ENCODE measurements around the gene SLC12A7. TPM values are rescaled to one million over a fixed set of nuclear protein-coding genes. Genes with fewer than 3 reads are reported as not detected.

SLC12A7 gene
- total RNA-seq, 1 donor from 2014 or later: 80.8 TPM

DNA sequence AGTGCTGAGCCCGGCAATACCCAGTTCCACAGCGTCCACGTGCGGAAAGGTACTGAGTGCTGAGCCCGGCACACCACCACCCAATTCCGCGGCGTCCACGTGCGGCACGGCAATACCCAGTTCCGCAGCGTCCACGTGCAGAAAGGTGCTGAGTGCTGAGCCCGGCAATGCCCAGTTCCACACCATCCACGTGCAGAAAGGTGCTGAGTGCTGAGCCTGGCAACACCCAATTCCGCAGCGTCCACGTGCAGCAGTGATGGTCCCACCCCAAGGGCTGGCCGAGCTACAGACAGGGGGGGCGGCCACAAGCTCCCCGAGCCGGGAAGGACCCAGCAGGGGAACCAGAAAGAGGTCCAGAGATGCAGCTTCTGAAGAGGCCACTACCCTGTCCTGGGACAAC, 20.2 kb downstream of the SLC12A7 start:
- H3K27ac Mint-ChIP-seq: no peak overlapping the region
- no peak for DNase-seq (ENCODE audit: low spot score, unreplicated experiment)
- H3K4me3 Mint-ChIP-seq (ENCODE audit: low read depth): no peak overlapping the region
- peaks cover 9% of the 10 kb centered on the region for H3K36me3 Mint-ChIP-seq (ENCODE audit: insufficient read depth)
- H3K9me3 Mint-ChIP-seq (ENCODE audit: low read depth): no peaks in the 10 kb centered on the region
- TF ChIP-seq, protein P1, sequence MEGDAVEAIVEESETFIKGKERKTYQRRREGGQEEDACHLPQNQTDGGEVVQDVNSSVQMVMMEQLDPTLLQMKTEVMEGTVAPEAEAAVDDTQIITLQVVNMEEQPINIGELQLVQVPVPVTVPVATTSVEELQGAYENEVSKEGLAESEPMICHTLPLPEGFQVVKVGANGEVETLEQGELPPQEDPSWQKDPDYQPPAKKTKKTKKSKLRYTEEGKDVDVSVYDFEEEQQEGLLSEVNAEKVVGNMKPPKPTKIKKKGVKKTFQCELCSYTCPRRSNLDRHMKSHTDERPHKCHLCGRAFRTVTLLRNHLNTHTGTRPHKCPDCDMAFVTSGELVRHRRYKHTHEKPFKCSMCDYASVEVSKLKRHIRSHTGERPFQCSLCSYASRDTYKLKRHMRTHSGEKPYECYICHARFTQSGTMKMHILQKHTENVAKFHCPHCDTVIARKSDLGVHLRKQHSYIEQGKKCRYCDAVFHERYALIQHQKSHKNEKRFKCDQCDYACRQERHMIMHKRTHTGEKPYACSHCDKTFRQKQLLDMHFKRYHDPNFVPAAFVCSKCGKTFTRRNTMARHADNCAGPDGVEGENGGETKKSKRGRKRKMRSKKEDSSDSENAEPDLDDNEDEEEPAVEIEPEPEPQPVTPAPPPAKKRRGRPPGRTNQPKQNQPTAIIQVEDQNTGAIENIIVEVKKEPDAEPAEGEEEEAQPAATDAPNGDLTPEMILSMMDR (IDR thresholded peaks at IDR 0.05; ENCODE audit: unreplicated experiment): no peak
- no peaks in the 10 kb centered on the region for H3K27me3 Mint-ChIP-seq
- peaks cover 2% of the 10 kb centered on the region for H3K4me1 Mint-ChIP-seq (ENCODE audit: low read depth)

DNA sequence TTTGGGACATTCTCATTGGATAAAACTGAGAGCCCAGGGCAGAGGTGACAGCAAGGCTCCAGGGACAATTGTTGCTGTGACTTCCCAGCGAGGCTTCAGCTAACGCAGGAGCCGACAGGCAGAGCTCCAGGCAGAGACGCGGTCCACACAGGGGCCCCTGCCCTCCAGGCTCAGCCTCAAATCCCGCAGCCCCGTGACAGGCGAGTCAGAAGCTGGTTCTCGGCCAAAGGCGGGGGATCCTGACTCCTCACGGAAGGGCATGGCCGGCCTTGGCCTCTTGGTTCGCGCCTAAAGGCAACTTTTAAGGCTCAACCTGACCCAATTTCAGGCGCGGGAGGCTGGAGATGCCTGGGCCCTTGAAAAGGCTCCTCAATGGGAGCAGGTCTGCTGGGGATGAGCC, 21.3 kb downstream of the SLC12A7 start:
- H3K27ac Mint-ChIP-seq: no peak overlapping the region
- H3K4me1 Mint-ChIP-seq (ENCODE audit: low read depth): no peaks in the 10 kb centered on the region
- no peaks in the 10 kb centered on the region for H3K27me3 Mint-ChIP-seq
- DNase-seq (ENCODE audit: low spot score, unreplicated experiment): no peak
- TF ChIP-seq, protein P1 (IDR thresholded peaks at IDR 0.05; ENCODE audit: unreplicated experiment): no peak
- H3K9me3 Mint-ChIP-seq (ENCODE audit: low read depth): no peaks in the 10 kb centered on the region
- H3K36me3 Mint-ChIP-seq (ENCODE audit: insufficient read depth): peaks cover 12% of the 10 kb centered on the region
- H3K4me3 Mint-ChIP-seq (ENCODE audit: low read depth): no peak overlapping the region

DNA sequence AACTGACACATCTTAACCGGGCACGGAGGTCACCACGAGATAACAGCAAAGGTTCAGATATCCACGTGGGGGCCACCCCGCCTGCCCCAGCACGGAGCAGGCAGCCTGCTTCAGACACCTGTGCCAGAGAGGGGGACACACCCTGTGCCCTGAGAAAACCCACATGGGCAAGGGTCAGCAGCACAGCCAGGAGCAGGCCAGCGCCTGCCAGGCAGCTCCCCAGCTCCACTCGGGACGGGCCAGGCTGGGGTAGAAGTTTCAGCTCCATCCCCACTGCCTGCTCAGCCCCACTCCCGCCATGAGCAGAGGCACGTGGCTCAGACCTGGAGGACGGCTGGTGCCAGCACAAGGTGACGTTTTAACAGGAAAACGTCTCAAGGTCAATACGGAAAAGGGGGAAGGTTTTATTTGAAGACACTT, 22.2 kb downstream of the SLC12A7 start:
- H3K27ac Mint-ChIP-seq: peak overlapping the region; percentile 56
- H3K27me3 Mint-ChIP-seq: no peaks in the 10 kb centered on the region
- H3K9me3 Mint-ChIP-seq (ENCODE audit: low read depth): no peaks in the 10 kb centered on the region
- no peak for DNase-seq (ENCODE audit: low spot score, unreplicated experiment)
- no peaks in the 10 kb centered on the region for H3K4me1 Mint-ChIP-seq (ENCODE audit: low read depth)
- H3K4me3 Mint-ChIP-seq (ENCODE audit: low read depth): no peak overlapping the region
- H3K36me3 Mint-ChIP-seq (ENCODE audit: insufficient read depth): peaks cover 14% of the 10 kb centered on the region
- TF ChIP-seq, protein P1 (IDR thresholded peaks at IDR 0.05; ENCODE audit: unreplicated experiment): no peak

DNA sequence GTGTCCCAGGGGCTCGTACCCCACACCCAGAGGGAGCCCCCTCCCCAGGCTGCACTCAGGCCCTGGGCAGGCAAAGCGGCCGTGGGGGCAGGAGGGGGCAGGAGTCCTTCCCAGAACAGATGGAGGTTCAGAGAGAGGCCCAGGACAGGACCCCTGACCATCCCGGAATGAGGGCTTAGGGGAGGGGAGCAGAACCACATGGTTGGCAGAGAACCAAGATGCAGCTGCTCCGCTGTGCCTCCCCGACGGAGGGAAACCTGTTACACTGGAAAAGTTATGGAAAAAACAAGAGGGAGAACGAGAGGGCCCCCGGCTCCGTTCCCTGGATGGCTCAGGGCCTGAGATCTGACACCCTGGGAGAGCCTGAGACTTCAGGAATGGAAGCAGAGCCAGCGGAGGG, 22.7 kb downstream of the SLC12A7 start:
- H3K4me1 Mint-ChIP-seq (ENCODE audit: low read depth): no peaks in the 10 kb centered on the region
- no peak for DNase-seq (ENCODE audit: low spot score, unreplicated experiment)
- H3K27ac Mint-ChIP-seq: no peak overlapping the region
- H3K27me3 Mint-ChIP-seq: no peaks in the 10 kb centered on the region
- TF ChIP-seq, protein P1 (IDR thresholded peaks at IDR 0.05; ENCODE audit: unreplicated experiment): no peak
- H3K9me3 Mint-ChIP-seq (ENCODE audit: low read depth): no peaks in the 10 kb centered on the region
- peaks cover 13% of the 10 kb centered on the region for H3K36me3 Mint-ChIP-seq (ENCODE audit: insufficient read depth)
- H3K4me3 Mint-ChIP-seq (ENCODE audit: low read depth): no peak overlapping the region

DNA sequence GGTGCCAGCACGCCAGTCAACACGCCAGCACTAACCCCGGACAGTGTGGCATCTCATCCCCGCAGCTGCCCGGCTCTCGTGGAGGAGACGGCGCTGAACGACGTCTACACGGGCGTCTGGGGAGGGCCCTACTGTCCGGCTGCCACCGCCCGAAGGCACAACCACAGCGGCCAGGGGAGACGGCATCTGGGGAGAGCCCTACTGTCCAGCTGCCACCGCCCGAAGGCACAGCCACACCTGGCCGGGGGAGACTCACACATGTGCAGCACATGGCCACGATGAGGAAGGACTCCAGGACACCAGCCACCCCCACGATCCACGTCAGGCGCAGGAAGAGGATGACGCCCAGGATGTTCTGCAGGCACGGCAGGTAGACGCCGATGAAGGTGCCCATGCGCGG, 23.1 kb downstream of the SLC12A7 start:
- TF ChIP-seq, protein P1 (IDR thresholded peaks at IDR 0.05; ENCODE audit: unreplicated experiment): no peak
- DNase-seq (ENCODE audit: low spot score, unreplicated experiment): no peak
- Mint-ChIP-seq H3K36me3 (ENCODE audit: insufficient read depth) (peaks cover 13% of the 10 kb centered on the region), H3K27ac (no peak overlapping the region), H3K9me3 (ENCODE audit: low read depth) (no peaks in the 10 kb centered on the region), H3K27me3 (no peaks in the 10 kb centered on the region), H3K4me1 (ENCODE audit: low read depth) (no peaks in the 10 kb centered on the region), H3K4me3 (ENCODE audit: low read depth) (no peak overlapping the region)
